A673 (cell line): ENCODE measurements around the gene HK3. TPM values are rescaled to one million over a fixed set of nuclear protein-coding genes. Genes with fewer than 3 reads are reported as not detected.

Experiments used
- BruUV-seq: library from RNA; stranded (reverse); fragments of 400-500 nt; replicated peaks from 2 replicates; lab custom pipeline; 2021; lab: Mats Ljungman, UMichigan
- CTCF ChIA-PET: fragments of 300-600 bp; sonication (Branson Sonifier 250); formaldehyde crosslinking; loops from one replicate; lab custom pipeline; 2022; ENCODE audit warnings: antibody characterized with exemption; lab: Charles Lee
- POLR2A ChIA-PET: fragments of 300-600 bp; sonication (Branson Sonifier 250); formaldehyde crosslinking; loops from one replicate; lab custom pipeline; 2022; ENCODE audit warnings: antibody characterized with exemption; ENCODE audit not compliant: low non-redundant PET; lab: Charles Lee
- DNase-seq: peaks from one replicate; pipeline ENCODE4 v3.0.0-alpha.2; 2015; ENCODE audit warnings: low spot score
- H3K27ac ChIP-seq: fragments of 200-600 bp; sonication (generic); 2 replicates; pipeline ENCODE4 v1.5.1; 2016; ENCODE audit warnings: mixed run types, low read depth, mild to moderate bottlenecking, mixed read lengths, antibody characterized with exemption, low read length; ENCODE audit not compliant: poor library complexity, severe bottlenecking
- H3K27me3 ChIP-seq: fragments of 200-600 bp; sonication (generic); replicated peaks from 2 replicates; pipeline ENCODE4 v1.6.1; 2017; ENCODE audit warnings: mixed run types, low read depth, mild to moderate bottlenecking, mixed read lengths, antibody characterized with exemption, low read length; ENCODE audit not compliant: insufficient read depth, poor library complexity
- H3K36me3 ChIP-seq: fragments of 200-600 bp; sonication (generic); 2 replicates; pipeline ENCODE4 v1.6.1; 2016; ENCODE audit warnings: mixed run types, mild to moderate bottlenecking, mixed read lengths, antibody characterized with exemption, low read length; ENCODE audit not compliant: insufficient read depth, poor library complexity, severe bottlenecking
- H3K4me1 ChIP-seq: fragments of 200-600 bp; sonication (generic); 2 replicates; pipeline ENCODE4 v1.6.1; 2017; ENCODE audit warnings: mixed run types, mild to moderate bottlenecking, mixed read lengths, antibody characterized with exemption, low read length; ENCODE audit not compliant: insufficient read depth, poor library complexity, severe bottlenecking
- H3K4me3 ChIP-seq: fragments of 200-600 bp; sonication (generic); 2 replicates; pipeline ENCODE4 v1.5.1; 2016; ENCODE audit warnings: low read depth, mixed run types, mild to moderate bottlenecking, mixed read lengths, low read length; ENCODE audit not compliant: poor library complexity, severe bottlenecking
- H3K9me3 ChIP-seq: fragments of 200-600 bp; sonication (generic); 2 replicates; pipeline ENCODE4 v1.6.1; 2016; ENCODE audit warnings: mixed run types, low read depth, mild to moderate bottlenecking, mixed read lengths, antibody characterized with exemption, low read length; ENCODE audit not compliant: poor library complexity, severe bottlenecking
- CTCF ChIP-seq: fragments of 300-800, 200-600 bp; sonication (generic); conservative IDR thresholded peaks from 2 replicates; pipeline ENCODE4 v1.5.1; 2017; ENCODE audit warnings: low read depth, mild to moderate bottlenecking, antibody characterized with exemption, low read length, moderate library complexity, mixed read lengths
- EZH2 ChIP-seq: fragments of 200-600 bp; sonication (generic); IDR thresholded peaks from 2 replicates; pipeline ENCODE4 v1.6.1; 2017; ENCODE audit warnings: borderline replicate concordance, low read depth, mild to moderate bottlenecking, mixed read lengths, antibody characterized with exemption, low read length; ENCODE audit not compliant: poor library complexity, severe bottlenecking
- intact Hi-C: fragments of 100-400 bp; cut with micrococcal nuclease; formaldehyde crosslinking; loops from one replicate; pipeline ENCODE4 v1.10.0; 2022; ENCODE audit not compliant: unreplicated experiment
- total RNA-seq: library from RNA; stranded (reverse); gene quantifications from 2 replicates; pipeline ENCODE4 v1.2.3, GENCODE V29; 2021

Gene HK3
- total RNA-seq, 1 experiment from 2014 or later: 0.84 TPM

GRCh38 chr5:176831425-176831824, 67.7 kb downstream of the HK3 start:
- intact Hi-C loops: no loop called here
- TF ChIP-seq CTCF (no peak), EZH2 (no peak)
- H3K27me3 ChIP-seq: no peaks in the 10 kb centered on the region
- BruUV-seq: no TSS peak
- no peak overlapping the region for H3K27ac ChIP-seq
- DNase-seq: no peak
- CTCF ChIA-PET: no interaction called here
- H3K4me3 ChIP-seq: no peak overlapping the region
- POLR2A ChIA-PET: no interaction called here
- no peaks in the 10 kb centered on the region for H3K36me3 ChIP-seq
- H3K4me1 ChIP-seq: no peaks in the 10 kb centered on the region
- no peaks in the 10 kb centered on the region for H3K9me3 ChIP-seq

DNA sequence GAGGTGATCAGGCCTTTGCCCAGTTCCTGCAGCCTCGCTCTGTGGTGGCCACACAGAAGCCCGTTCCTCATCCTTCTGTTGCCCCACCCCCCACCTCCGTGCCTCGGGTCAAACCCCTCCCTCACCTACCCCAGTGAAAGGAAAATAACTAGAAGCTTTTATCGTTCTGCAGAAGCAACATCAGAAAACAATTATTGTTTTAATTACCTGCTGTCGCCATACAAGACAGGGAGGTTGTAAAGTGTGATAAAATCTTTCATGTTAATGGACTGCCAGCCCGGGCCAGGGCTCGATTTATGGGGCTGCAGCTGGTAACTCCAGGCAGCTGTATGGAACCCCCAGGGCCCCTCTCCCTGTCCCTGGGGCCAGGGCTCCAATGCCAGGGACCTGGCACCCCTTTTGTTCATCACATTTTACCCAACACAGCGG, 68.1 kb downstream of the HK3 start:
- no peak overlapping the region for H3K27ac ChIP-seq

More for the DNA sequence above, 68.1 kb downstream of the HK3 start:
- TF ChIP-seq CTCF (no peak), EZH2 (no peak)
- no TSS peak for BruUV-seq
- Histone ChIP-seq H3K4me3 (no peak overlapping the region), H3K36me3 (no peaks in the 10 kb centered on the region), H3K9me3 (no peaks in the 10 kb centered on the region), H3K27me3 (no peaks in the 10 kb centered on the region), H3K4me1 (no peaks in the 10 kb centered on the region)
- CTCF ChIA-PET: no interaction called here
- POLR2A ChIA-PET: no interaction called here
- intact Hi-C loops: no loop called here
- no peak for DNase-seq

Other genes with a start within 250 kb of the HK3 start
- gene UNC5A, start 88.8 kb downstream of the HK3 start, total RNA-seq: 7.5 and 7.8 TPM in 2 replicates
- 46.8 and 54.0 TPM in 2 replicates for gene UIMC1, start 107.4 kb upstream of the HK3 start, total RNA-seq
- 27.3 and 29.3 TPM in 2 replicates for gene ZNF346, start 123.3 kb upstream of the HK3 start, total RNA-seq
- 17.2 and 20.6 TPM in 2 replicates for gene FGFR4, start 187.6 kb upstream of the HK3 start, total RNA-seq
- gene NSD1, start 234.4 kb upstream of the HK3 start, total RNA-seq: 74.3 and 76.6 TPM in 2 replicates